ENCODE measurements around the gene TIAM1. TPM values are rescaled to one million over a fixed set of nuclear protein-coding genes. Genes with fewer than 3 reads are reported as not detected.

The TIAM1 gene
- total RNA-seq, 1 donor from 2014 or later = 17.8 TPM

GRCh38 chr21:31191553-31191952 lies 152.5 kb downstream of the TIAM1 start:
- Histone ChIP-seq H3K9ac (ENCODE audit: low read length) (no peak overlapping the region), H3K4me2 (ENCODE audit: low read length) (no peak overlapping the region), H3K36me3 (ENCODE audit: insufficient read depth, low read length) (no peaks in the 10 kb centered on the region), H3K4me3 (ENCODE audit: insufficient read depth, low read depth, low read length) (no peak overlapping the region), H3K27me3 (ENCODE audit: insufficient read depth, low read length) (no peaks in the 10 kb centered on the region), H4K20me1 (ENCODE audit: insufficient read depth, low read length) (no peaks in the 10 kb centered on the region), H2AFZ (ENCODE audit: low read depth, low read length) (no peak overlapping the region), H3K27ac (ENCODE audit: low read depth, low read length) (no peak overlapping the region), H3K4me1 (ENCODE audit: insufficient read depth, low read length) (no peaks in the 10 kb centered on the region), H3K9me3 (ENCODE audit: insufficient read depth, low read depth, low read length) (no peaks in the 10 kb centered on the region), H3K79me2 (ENCODE audit: insufficient read depth, low read length) (no peaks in the 10 kb centered on the region)
- Mint-ChIP-seq H3K36me3 (ENCODE audit: low read depth, unreplicated experiment) (peaks cover 4% of the 10 kb centered on the region), H3K27ac (ENCODE audit: unreplicated experiment) (no peak overlapping the region), H3K4me1 (ENCODE audit: low read depth, unreplicated experiment) (no peaks in the 10 kb centered on the region), H3K9me3 (ENCODE audit: unreplicated experiment) (no peaks in the 10 kb centered on the region), H3K27me3 (ENCODE audit: low read depth, unreplicated experiment) (no peaks in the 10 kb centered on the region), H3K4me3 (ENCODE audit: unreplicated experiment) (no peak overlapping the region)
- TF ChIP-seq EZH2 (IDR thresholded peaks at IDR 0.05; ENCODE audit: insufficient read depth, low read length) (no peak), CTCF (IDR thresholded peaks at IDR 0.05; ENCODE audit: insufficient read depth, low read depth, low read length) (no peak)
- FAIRE-seq (no peak), DNase-seq (ENCODE audit: low read depth) (no peak)

- H3K4me1 Mint-ChIP-seq (ENCODE audit: low read depth, unreplicated experiment) = no peaks in the 10 kb centered on the region
- no peak overlapping the region for H3K27ac Mint-ChIP-seq (ENCODE audit: unreplicated experiment)
- no peaks in the 10 kb centered on the region for H3K36me3 ChIP-seq (ENCODE audit: insufficient read depth, low read length)
- H3K27ac ChIP-seq (ENCODE audit: low read depth, low read length) = no peak overlapping the region
- H3K27me3 Mint-ChIP-seq (ENCODE audit: low read depth, unreplicated experiment) = no peaks in the 10 kb centered on the region
- DNase-seq (ENCODE audit: low read depth) = no peak
- H3K36me3 Mint-ChIP-seq (ENCODE audit: low read depth, unreplicated experiment) = peaks cover 4% of the 10 kb centered on the region
- H3K79me2 ChIP-seq (ENCODE audit: insufficient read depth, low read length) = no peaks in the 10 kb centered on the region
- H3K27me3 ChIP-seq (ENCODE audit: insufficient read depth, low read length) = no peaks in the 10 kb centered on the region
- H4K20me1 ChIP-seq (ENCODE audit: insufficient read depth, low read length) = no peaks in the 10 kb centered on the region
- no peaks in the 10 kb centered on the region for H3K9me3 ChIP-seq (ENCODE audit: insufficient read depth, low read depth, low read length)
- H3K4me1 ChIP-seq (ENCODE audit: insufficient read depth, low read length) = no peaks in the 10 kb centered on the region
- no peak overlapping the region for H2AFZ ChIP-seq (ENCODE audit: low read depth, low read length)
- no peak overlapping the region for H3K4me2 ChIP-seq (ENCODE audit: low read length)
- no peak overlapping the region for H3K9ac ChIP-seq (ENCODE audit: low read length)
- no peak overlapping the region for H3K4me3 Mint-ChIP-seq (ENCODE audit: unreplicated experiment)
- TF ChIP-seq EZH2 (IDR thresholded peaks at IDR 0.05; ENCODE audit: insufficient read depth, low read length) (no peak), CTCF (IDR thresholded peaks at IDR 0.05; ENCODE audit: insufficient read depth, low read depth, low read length) (no peak)
- FAIRE-seq = no peak
- no peaks in the 10 kb centered on the region for H3K9me3 Mint-ChIP-seq (ENCODE audit: unreplicated experiment)
- no peak overlapping the region for H3K4me3 ChIP-seq (ENCODE audit: insufficient read depth, low read depth, low read length)
Observed at GRCh38 chr21:31190516-31190915, 153.5 kb downstream of the TIAM1 start.

GRCh38 chr21:31187499-31187898 lies 156.6 kb downstream of the TIAM1 start:
- Mint-ChIP-seq H3K4me1 (ENCODE audit: low read depth, unreplicated experiment) (peaks cover 6% of the 10 kb centered on the region), H3K36me3 (ENCODE audit: low read depth, unreplicated experiment) (peaks cover 2% of the 10 kb centered on the region), H3K27ac (ENCODE audit: unreplicated experiment) (no peak overlapping the region)

More at GRCh38 chr21:31187499-31187898, 156.6 kb downstream of the TIAM1 start:
- TF ChIP-seq EZH2 (IDR thresholded peaks at IDR 0.05; ENCODE audit: insufficient read depth, low read length) = no peak
- no peak for TF ChIP-seq CTCF (IDR thresholded peaks at IDR 0.05; ENCODE audit: insufficient read depth, low read depth, low read length)
- H3K27ac ChIP-seq (ENCODE audit: low read depth, low read length) = no peak overlapping the region
- no peak for DNase-seq (ENCODE audit: low read depth)
- no peaks in the 10 kb centered on the region for H3K27me3 ChIP-seq (ENCODE audit: insufficient read depth, low read length)
- H3K4me2 ChIP-seq (ENCODE audit: low read length) = no peak overlapping the region
- Mint-ChIP-seq H3K27me3 (ENCODE audit: low read depth, unreplicated experiment) (no peaks in the 10 kb centered on the region), H3K4me3 (ENCODE audit: unreplicated experiment) (no peak overlapping the region), H3K9me3 (ENCODE audit: unreplicated experiment) (no peaks in the 10 kb centered on the region)
- no peak overlapping the region for H3K4me3 ChIP-seq (ENCODE audit: insufficient read depth, low read depth, low read length)
- no peaks in the 10 kb centered on the region for H4K20me1 ChIP-seq (ENCODE audit: insufficient read depth, low read length)
- H3K9ac ChIP-seq (ENCODE audit: low read length) = no peak overlapping the region
- no peaks in the 10 kb centered on the region for H3K9me3 ChIP-seq (ENCODE audit: insufficient read depth, low read depth, low read length)
- no peaks in the 10 kb centered on the region for H3K36me3 ChIP-seq (ENCODE audit: insufficient read depth, low read length)
- no peaks in the 10 kb centered on the region for H3K4me1 ChIP-seq (ENCODE audit: insufficient read depth, low read length)
- H3K79me2 ChIP-seq (ENCODE audit: insufficient read depth, low read length) = no peaks in the 10 kb centered on the region
- H2AFZ ChIP-seq (ENCODE audit: low read depth, low read length) = no peak overlapping the region
- FAIRE-seq = no peak
